Limb (tissue), 2 donors: Measurements from ENCODE around the gene GAA.
A peak's percentile ranks its signal among the peaks of the same experiment; 100 is the strongest.
"Not testable (repeated sequence)": the region's sequence is repeated elsewhere in the genome, so short reads cannot be mapped to it uniquely, and the experiment has no call there.

Experiments
- DNase-seq, 2 donors: peaks; one replicate each; pipeline ENCODE4 v3.0.0-alpha.2; 2016; ENCODE audit errors: extremely low spot score in 2 of 2

GAA gene

GRCh38 chr17:80083136-80083661 lies 18.2 kb upstream of the GAA start:
- no peak for DNase-seq

GRCh38 chr17:80084773-80085172 lies 16.6 kb upstream of the GAA start:
- DNase-seq: no peak

- DNase-seq: no peak
Observed at GRCh38 chr17:80086081-80086480, 15.3 kb upstream of the GAA start.

- no peak for DNase-seq
Observed at GRCh38 chr17:80086616-80087015, 14.8 kb upstream of the GAA start.

- DNase-seq: no peak
Observed at GRCh38 chr17:80087346-80088265, 13.8 kb upstream of the GAA start.

- DNase-seq: no peak
Observed at GRCh38 chr17:80089762-80090161, 11.6 kb upstream of the GAA start.

GRCh38 chr17:80090164-80090563 lies 11.2 kb upstream of the GAA start:
- not testable (repeated sequence) for DNase-seq

- DNase-seq: no peak
Observed at GRCh38 chr17:80091376-80091775, 10.0 kb upstream of the GAA start.

GRCh38 chr17:80092959-80093358 lies 8.4 kb upstream of the GAA start:
- no peak for DNase-seq

GRCh38 chr17:80095038-80095843 lies 6.1 kb upstream of the GAA start:
- DNase-seq: no peak

GRCh38 chr17:80095844-80096475 lies 5.4 kb upstream of the GAA start:
- no peak for DNase-seq

- DNase-seq: peak; percentile 28 to 61
Observed at GRCh38 chr17:80096561-80097021, 4.8 kb upstream of the GAA start.

- peak in 1 of 2 donors; percentile 29 for DNase-seq
Observed at GRCh38 chr17:80097127-80097621, 4.2 kb upstream of the GAA start.

- no peak for DNase-seq
Observed at GRCh38 chr17:80097844-80098691, 3.3 kb upstream of the GAA start.

- no peak for DNase-seq
Observed at GRCh38 chr17:80099291-80100034, 1.9 kb upstream of the GAA start.

- no peak for DNase-seq
Observed at GRCh38 chr17:80100035-80100323, 1.4 kb upstream of the GAA start.

- peak in 1 of 2 donors; percentile 51 for DNase-seq
Observed at GRCh38 chr17:80101946-80102663, 724 bp downstream of the GAA start.

- DNase-seq: no peak
Observed at GRCh38 chr17:80102664-80103448, 1.5 kb downstream of the GAA start.
